Activated CD4-positive, alpha-beta T cell treated with anti-CD3 and anti-CD28 coated beads, Interleukin-2, amount 10 ng/mL, durations not matched to agents 7 days and 5 days (primary cell): ENCODE results near the gene SMCO4. TPM values are rescaled to one million over a fixed set of nuclear protein-coding genes. Genes with fewer than 3 reads are reported as not detected.
"Not testable (repeated sequence)": the region's sequence is repeated elsewhere in the genome, so short reads cannot be mapped to it uniquely, and the experiment has no call there.

ENCODE experiments used
- CTCF ChIA-PET: fragments of 350-600 bp; sonication (Branson Sonifier 250); formaldehyde crosslinking; loops from one replicate; lab custom pipeline; 2021; ENCODE audit warnings: antibody characterized with exemption; lab: Charles Lee
- POLR2A ChIA-PET: fragments of 350-600 bp; sonication (Branson Sonifier 250); formaldehyde crosslinking; loops from one replicate; lab custom pipeline; 2021; ENCODE audit warnings: antibody characterized with exemption; lab: Charles Lee
- DNase-seq: peaks from one replicate; pipeline ENCODE4 v3.0.0-alpha.2; 2020
- H3K27ac Mint-ChIP-seq: one replicate; pipeline ENCODE4 v1.8.0; 2021; ENCODE audit warnings: mild to moderate bottlenecking, moderate library complexity, mixed read lengths
- H3K27me3 Mint-ChIP-seq: one replicate; pipeline ENCODE4 v1.8.0; 2021; ENCODE audit warnings: mixed read lengths
- H3K36me3 Mint-ChIP-seq: one replicate; pipeline ENCODE4 v1.8.0; 2021; ENCODE audit warnings: low read depth, mixed read lengths
- H3K4me1 Mint-ChIP-seq: one replicate; pipeline ENCODE4 v1.8.0; 2021; ENCODE audit warnings: mixed read lengths
- H3K4me3 Mint-ChIP-seq: one replicate; pipeline ENCODE4 v1.8.0; 2021; ENCODE audit warnings: mild to moderate bottlenecking, moderate library complexity, mixed read lengths
- H3K9me3 Mint-ChIP-seq: one replicate; pipeline ENCODE4 v1.8.0; 2021; ENCODE audit warnings: mixed read lengths
- total RNA-seq, 2 experiments: library from RNA; stranded (reverse); gene quantifications; one replicate each; pipeline ENCODE4 v1.2.3, GENCODE V29; 2021

SMCO4 gene
- total RNA-seq, 2 experiments from 2014 or later = 35.4 to 41.9 TPM

- CTCF ChIA-PET = no interaction called here
- POLR2A ChIA-PET = interaction anchor here (0.7 kb wide), 1 partner anchor 8 kb away, joined by 10 read pairs; no protein-coding TSS in a partner anchor
These were observed 74.9 kb downstream of the SMCO4 start for GRCh38 chr11:93468290-93468689.

DNA sequence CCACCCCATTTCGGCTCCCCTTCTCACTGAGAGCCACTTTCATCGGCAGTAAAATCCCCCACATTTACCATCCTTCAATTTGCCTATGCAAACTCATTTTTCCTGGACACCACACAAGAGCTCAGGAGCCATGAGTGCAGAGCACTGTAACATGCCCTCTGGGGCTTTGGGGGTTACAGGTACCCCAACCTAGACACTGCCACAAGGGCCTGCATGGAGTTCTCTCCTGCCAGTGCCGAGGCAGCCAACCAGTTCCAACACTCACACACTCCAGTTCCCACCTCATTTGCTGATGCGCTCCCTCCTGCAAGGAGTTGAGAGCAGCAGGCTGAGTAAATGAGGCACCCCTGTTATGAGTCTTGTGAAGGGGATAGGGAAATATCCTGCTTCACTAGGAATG lies 76.1 kb downstream of the SMCO4 start:
- ChIA-PET POLR2A (no interaction called here), CTCF (no interaction called here)
- Mint-ChIP-seq H3K36me3 (no peaks in the 10 kb centered on the region), H3K4me3 (no peak overlapping the region), H3K4me1 (no peaks in the 10 kb centered on the region), H3K27ac (no peak overlapping the region), H3K9me3 (peaks cover 2% of the 10 kb centered on the region), H3K27me3 (peaks cover 4% of the 10 kb centered on the region)
- no peak for DNase-seq

More at GRCh38 chr11:93468290-93468689, 74.9 kb downstream of the SMCO4 start:
- no peaks in the 10 kb centered on the region for H3K9me3 Mint-ChIP-seq
- H3K36me3 Mint-ChIP-seq = no peaks in the 10 kb centered on the region
- H3K27me3 Mint-ChIP-seq = peaks cover 2% of the 10 kb centered on the region
- no peak for DNase-seq
- no peak overlapping the region for H3K27ac Mint-ChIP-seq
- H3K4me3 Mint-ChIP-seq = no peak overlapping the region
- H3K4me1 Mint-ChIP-seq = no peaks in the 10 kb centered on the region

DNA sequence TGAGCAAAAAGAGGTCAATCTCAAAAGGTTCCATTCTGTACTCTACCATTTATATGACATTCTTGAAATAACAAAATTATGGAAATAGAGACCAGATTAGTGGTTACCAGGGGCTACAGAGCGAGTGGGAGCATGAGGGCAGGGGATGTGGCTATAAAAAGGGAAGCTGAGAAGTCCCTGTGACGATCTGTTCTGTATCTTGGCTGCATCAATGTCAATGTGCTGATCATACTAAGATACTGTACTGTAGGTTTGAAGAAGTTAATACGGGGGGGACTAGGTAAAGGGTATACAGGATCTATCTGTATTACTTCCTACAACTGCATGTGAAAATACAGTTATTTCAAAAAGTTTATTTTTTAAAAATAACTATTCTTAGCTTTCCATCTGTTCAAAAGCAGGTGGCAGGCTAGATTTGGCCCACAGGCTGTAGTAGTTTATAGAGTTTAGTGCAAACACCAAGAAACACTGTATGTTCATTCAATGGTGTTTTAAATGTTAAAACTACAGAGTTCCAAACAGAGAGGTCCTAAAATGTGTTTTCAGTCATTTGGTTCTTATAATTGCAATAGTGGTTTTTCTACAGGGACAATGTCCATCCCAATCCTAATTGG lies 78.2 kb downstream of the SMCO4 start:
- H3K27ac Mint-ChIP-seq = no peak overlapping the region
- H3K9me3 Mint-ChIP-seq = peaks cover 2% of the 10 kb centered on the region
- POLR2A ChIA-PET = no interaction called here
- H3K27me3 Mint-ChIP-seq = peaks cover 16% of the 10 kb centered on the region
- no peaks in the 10 kb centered on the region for H3K36me3 Mint-ChIP-seq
- H3K4me3 Mint-ChIP-seq = no peak overlapping the region
- no peak for DNase-seq
- H3K4me1 Mint-ChIP-seq = no peaks in the 10 kb centered on the region
- CTCF ChIA-PET = no interaction called here

DNA sequence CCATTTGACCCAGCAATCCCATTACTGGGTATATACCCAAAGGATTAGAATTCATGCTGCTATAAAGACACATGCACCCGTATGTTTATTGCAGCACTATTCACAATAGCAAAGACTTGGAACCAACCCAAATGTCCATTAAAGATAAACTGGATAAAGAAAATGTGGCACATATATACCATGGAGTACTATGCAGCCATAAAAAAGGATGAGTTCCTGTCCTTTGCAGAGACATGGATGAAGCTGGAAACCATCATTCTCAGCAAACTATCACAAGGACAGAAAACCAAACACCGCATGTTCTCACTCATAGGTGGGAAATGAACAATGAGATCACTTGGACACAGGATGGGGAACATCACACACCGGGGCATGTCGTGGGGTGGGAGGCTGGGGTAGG lies 79.5 kb downstream of the SMCO4 start:
- H3K4me1 Mint-ChIP-seq, H3K27ac Mint-ChIP-seq, CTCF ChIA-PET, H3K4me3 Mint-ChIP-seq, DNase-seq, POLR2A ChIA-PET, H3K9me3 Mint-ChIP-seq, H3K36me3 Mint-ChIP-seq: not testable (repeated sequence)
- peaks cover 20% of the 10 kb centered on the region for H3K27me3 Mint-ChIP-seq

GRCh38 chr11:93458286-93458685 lies 84.9 kb downstream of the SMCO4 start:
- POLR2A ChIA-PET = no interaction called here
- Mint-ChIP-seq H3K9me3 (peaks cover 2% of the 10 kb centered on the region), H3K27me3 (peaks cover 30% of the 10 kb centered on the region), H3K4me1 (no peaks in the 10 kb centered on the region), H3K27ac (no peak overlapping the region), H3K4me3 (no peak overlapping the region), H3K36me3 (no peaks in the 10 kb centered on the region)
- no peak for DNase-seq
- CTCF ChIA-PET = no interaction called here

- peaks cover 3% of the 10 kb centered on the region for H3K9me3 Mint-ChIP-seq
- peak; percentile 7 for DNase-seq
- POLR2A ChIA-PET = no interaction called here
- H3K27ac Mint-ChIP-seq = no peak overlapping the region
- peaks cover 15% of the 10 kb centered on the region for H3K27me3 Mint-ChIP-seq
- no peaks in the 10 kb centered on the region for H3K4me1 Mint-ChIP-seq
- no peak overlapping the region for H3K4me3 Mint-ChIP-seq
- CTCF ChIA-PET = interaction anchor here (0.6 kb wide), 1 partner anchor 64 kb away, joined by 3 read pairs; no protein-coding TSS in a partner anchor
- no peaks in the 10 kb centered on the region for H3K36me3 Mint-ChIP-seq
These were observed 98.5 kb downstream of the SMCO4 start for GRCh38 chr11:93444617-93445073.

DNA sequence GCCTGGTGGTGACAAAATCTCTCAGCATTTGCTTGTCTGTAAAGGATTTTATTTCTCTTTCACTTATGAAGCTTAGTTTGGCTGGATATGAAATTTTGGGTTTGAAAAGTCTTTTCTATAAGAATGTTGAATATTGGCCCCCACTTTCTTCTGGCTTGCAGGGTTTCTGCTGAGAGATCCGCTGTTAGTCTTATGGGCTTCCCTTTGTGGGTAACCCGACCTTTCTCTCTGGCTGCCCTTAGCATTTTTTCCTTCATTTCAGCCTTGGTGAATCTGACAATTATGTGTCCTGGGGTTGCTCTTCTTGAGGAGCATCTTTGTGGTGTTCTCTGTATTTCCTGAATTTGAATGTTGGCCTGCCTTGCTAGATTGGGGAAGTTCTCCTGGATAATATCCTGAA lies 100.0 kb downstream of the SMCO4 start:
- H3K27ac Mint-ChIP-seq, CTCF ChIA-PET, H3K4me3 Mint-ChIP-seq, H3K9me3 Mint-ChIP-seq, DNase-seq, H3K4me1 Mint-ChIP-seq, H3K36me3 Mint-ChIP-seq: not testable (repeated sequence)
- peaks cover 13% of the 10 kb centered on the region for H3K27me3 Mint-ChIP-seq
- POLR2A ChIA-PET = interaction anchor here (0.7 kb wide), 1 partner anchor 8 kb away, joined by 3 read pairs; no protein-coding TSS in a partner anchor

GRCh38 chr11:93432247-93432646 lies 110.9 kb downstream of the SMCO4 start:
- H3K4me3 Mint-ChIP-seq = no peak overlapping the region
- ChIA-PET CTCF (no interaction called here), POLR2A (no interaction called here)
- no peaks in the 10 kb centered on the region for H3K9me3 Mint-ChIP-seq
- H3K27ac Mint-ChIP-seq = no peak overlapping the region
- no peaks in the 10 kb centered on the region for H3K36me3 Mint-ChIP-seq
- no peaks in the 10 kb centered on the region for H3K4me1 Mint-ChIP-seq
- H3K27me3 Mint-ChIP-seq = peaks cover 2% of the 10 kb centered on the region
- no peak for DNase-seq

Other genes starting within 250 kb of the SMCO4 start
- gene DEUP1, start 212.6 kb downstream of the SMCO4 start, total RNA-seq = not detected
- 10 to 100 TPM; 31.8 to 35.5 TPM for gene CEP295, start 118.3 kb upstream of the SMCO4 start, total RNA-seq
- gene TAF1D, start 198.1 kb upstream of the SMCO4 start, total RNA-seq = 100 to 1,000 TPM; 159 to 166 TPM
- 10 to 100 TPM; 14.5 to 22.5 TPM for gene C11orf54, start 198.3 kb upstream of the SMCO4 start, total RNA-seq
- 10 to 100 TPM; 40.7 to 42.1 TPM for gene MED17, start 240.9 kb upstream of the SMCO4 start, total RNA-seq